HG03095 (cell line): Measurements from ENCODE around the gene IQCE.
"Not testable (repeated sequence)": the region's sequence is repeated elsewhere in the genome, so short reads cannot be mapped to it uniquely, and the experiment has no call there.

Experiments
- ATAC-seq: cut with Tn5 transposase; IDR thresholded peaks from one replicate; pipeline ENCODE4 v1.9.1; 2021; ENCODE audit warnings: moderate library complexity; ENCODE audit not compliant: unreplicated experiment

Gene IQCE

GRCh38 chr7:2531796-2532110 is 27.0 kb upstream of the IQCE start:
- not testable (repeated sequence) for ATAC-seq

- ATAC-seq, result not testable (repeated sequence)
Observed at GRCh38 chr7:2532199-2532772, 26.5 kb upstream of the IQCE start.

- not testable (repeated sequence) for ATAC-seq
Observed at GRCh38 chr7:2532816-2533215, 26.0 kb upstream of the IQCE start.

- not testable (repeated sequence) for ATAC-seq
Observed at GRCh38 chr7:2533566-2533965, 25.2 kb upstream of the IQCE start.

- not testable (repeated sequence) for ATAC-seq
Observed at GRCh38 chr7:2534214-2534613, 24.6 kb upstream of the IQCE start.

GRCh38 chr7:2535872-2536627 is 22.7 kb upstream of the IQCE start:
- ATAC-seq, result not testable (repeated sequence)

- no peak for ATAC-seq
Observed at GRCh38 chr7:2537981-2538851, 20.6 kb upstream of the IQCE start.

- no peak for ATAC-seq
Observed at GRCh38 chr7:2539031-2539911, 19.5 kb upstream of the IQCE start.

- no peak for ATAC-seq
Observed at GRCh38 chr7:2540133-2540532, 18.6 kb upstream of the IQCE start.

- ATAC-seq, result no peak
Observed at GRCh38 chr7:2540641-2541051, 18.1 kb upstream of the IQCE start.

- no peak for ATAC-seq
Observed at GRCh38 chr7:2541291-2542010, 17.3 kb upstream of the IQCE start.

- ATAC-seq, result no peak
Observed at GRCh38 chr7:2542011-2542915, 16.5 kb upstream of the IQCE start.

- ATAC-seq, result no peak
Observed at GRCh38 chr7:2542916-2543871, 15.6 kb upstream of the IQCE start.

- no peak for ATAC-seq
Observed at GRCh38 chr7:2544541-2545188, 14.1 kb upstream of the IQCE start.

GRCh38 chr7:2545746-2546425 is 12.9 kb upstream of the IQCE start:
- no peak for ATAC-seq

GRCh38 chr7:2546776-2547586 is 11.8 kb upstream of the IQCE start:
- ATAC-seq, result no peak
